Endothelial cell of umbilical vein (primary cell): ENCODE measurements around the gene MICAL3. TPM values are rescaled to one million over a fixed set of nuclear protein-coding genes. Genes with fewer than 3 reads are reported as not detected.

ENCODE experiments used
- BruUV-seq: library from RNA; stranded (reverse); fragments of 400-500 nt; replicated peaks from 2 replicates; lab custom pipeline; 2021; lab: Mats Ljungman, UMichigan
- CTCF ChIA-PET: fragments of 300-600, 350-600 bp; sonication (Branson Sonifier 250); formaldehyde crosslinking; loops from one replicate; lab custom pipeline; 2021; ENCODE audit warnings: antibody characterized with exemption, inconsistent platforms; lab: Charles Lee
- POLR2A ChIA-PET: fragments of 300-600, 350-600 bp; sonication (Branson Sonifier 250); formaldehyde crosslinking; loops from one replicate; lab custom pipeline; 2021; ENCODE audit warnings: antibody characterized with exemption, inconsistent platforms; lab: Charles Lee
- DNase-seq: peaks from one replicate; pipeline ENCODE4 v3.0.0-alpha.2; 2011; ENCODE audit warnings: low read depth, low spot score
- FAIRE-seq: peaks from 2 replicates; lab custom pipeline; 2011; peaks lifted over from hg19 to GRCh38; lab: Jason Lieb, UNC
- H2AFZ ChIP-seq: 2 replicates; pipeline ENCODE4 v1.6.0; 2012; ENCODE audit warnings: low read depth, low read length, control low read depth, inconsistent platforms
- H3K27ac ChIP-seq: 2 replicates; pipeline ENCODE4 v1.5.1; 2011; ENCODE audit warnings: low read depth, mild to moderate bottlenecking, control low read depth, low read length, moderate library complexity; ENCODE audit not compliant: insufficient read depth
- H3K27me3 ChIP-seq, 2 experiments: 2 replicates each; pipeline versions ENCODE4 v1.6.0 to v1.6.1; 2011; ENCODE audit warnings: low read length in 2 of 2, mixed read lengths in 1 of 2; ENCODE audit not compliant: control insufficient read depth in 2 of 2, insufficient read depth in 2 of 2
- H3K36me3 ChIP-seq, 2 experiments: 2 replicates in 1 of 2; 3 replicates in 1 of 2; pipeline ENCODE4 v1.5.1; 2011; ENCODE audit warnings: low read length in 2 of 2, mild to moderate bottlenecking in 1 of 2, moderate library complexity in 1 of 2; ENCODE audit not compliant: control insufficient read depth in 2 of 2, insufficient read depth in 2 of 2; ENCODE audit errors: extremely low read depth in 1 of 2
- H3K4me1 ChIP-seq: 3 replicates; pipeline ENCODE4 v1.5.1; 2011; ENCODE audit warnings: mild to moderate bottlenecking, low read length; ENCODE audit not compliant: control insufficient read depth, insufficient read depth; ENCODE audit errors: extremely low read depth
- H3K4me2 ChIP-seq: 2 replicates; pipeline ENCODE4 v1.6.1; 2011; ENCODE audit warnings: low read length, control low read depth, mixed read lengths; ENCODE audit not compliant: insufficient read depth
- H3K4me3 ChIP-seq, 3 experiments: fragments of 200-600 bp in 1 of 3; sonication (generic), shearing (Covaris generic) in 1 of 3; replicated peaks in 1 of 3; 2 replicates each; pipeline ENCODE4 v1.5.1; 2011 to 2016; ENCODE audit warnings: control low read depth in 3 of 3, low read length in 3 of 3, mild to moderate bottlenecking in 2 of 3, inconsistent platforms in 1 of 3, low read depth in 1 of 3, moderate library complexity in 1 of 3; ENCODE audit not compliant: insufficient read depth in 1 of 3
- H3K79me2 ChIP-seq: 2 replicates; pipeline ENCODE4 v1.6.0; 2012; ENCODE audit warnings: low read length, inconsistent platforms; ENCODE audit not compliant: control insufficient read depth, insufficient read depth
- H3K9ac ChIP-seq: replicated peaks from 2 replicates; pipeline ENCODE3; 2011; ENCODE audit warnings: low read length, control low read depth; ENCODE audit not compliant: insufficient read depth; ENCODE audit errors: extremely low read depth
- H3K9me1 ChIP-seq: replicated peaks from 3 replicates; pipeline ENCODE4 v1.6.0; 2011; ENCODE audit warnings: mild to moderate bottlenecking, low read length; ENCODE audit not compliant: control insufficient read depth, insufficient read depth; ENCODE audit errors: extremely low read depth
- H3K9me3 ChIP-seq: replicated peaks from 2 replicates; pipeline ENCODE4 v1.5.1; 2012; ENCODE audit warnings: low read length, inconsistent platforms; ENCODE audit not compliant: control insufficient read depth, insufficient read depth
- H4K20me1 ChIP-seq: replicated peaks from 2 replicates; pipeline ENCODE3; 2011; ENCODE audit warnings: mild to moderate bottlenecking, low read length; ENCODE audit not compliant: control insufficient read depth, insufficient read depth; ENCODE audit errors: extremely low read depth
- CTCF ChIP-seq, 2 donors: IDR thresholded peaks; 1 replicate in 1 of 2; 2 replicates in 1 of 2; pipeline ENCODE4 v1.5.1; 2011; ENCODE audit warnings: low read length in 2 of 2, mild to moderate bottlenecking in 2 of 2, moderate library complexity in 2 of 2, control low read depth in 1 of 2, inconsistent platforms in 1 of 2, low read depth in 1 of 2; ENCODE audit not compliant: insufficient read depth in 1 of 2; ENCODE audit errors: extremely low read depth in 1 of 2
- EZH2 ChIP-seq: IDR thresholded peaks from 2 replicates; pipeline ENCODE4 v1.6.1; 2012; ENCODE audit warnings: borderline replicate concordance, low read depth, mild to moderate bottlenecking, moderate library complexity, low read length, inconsistent platforms; ENCODE audit not compliant: severe bottlenecking
- FOS ChIP-seq: IDR thresholded peaks from 2 replicates; pipeline ENCODE4 v1.6.1; 2011; ENCODE audit warnings: mild to moderate bottlenecking, low read length, moderate library complexity, borderline replicate concordance; ENCODE audit not compliant: insufficient read depth
- GATA2 ChIP-seq: IDR thresholded peaks from 2 replicates; pipeline ENCODE4 v1.7.0; 2011; ENCODE audit warnings: low read depth, mild to moderate bottlenecking, moderate library complexity, mixed read lengths, low read length; ENCODE audit not compliant: insufficient read length, insufficient read depth
- JUN ChIP-seq: IDR thresholded peaks from 2 replicates; pipeline ENCODE4 v1.6.1; 2011; ENCODE audit warnings: borderline replicate concordance, low read depth; ENCODE audit not compliant: insufficient read length, insufficient read depth
- MAX ChIP-seq: IDR thresholded peaks from 2 replicates; pipeline ENCODE4 v1.6.1; 2011; ENCODE audit not compliant: insufficient read depth, insufficient read length
- MYC ChIP-seq: IDR thresholded peaks from one replicate; pipeline ENCODE4 v1.6.1; 2011; ENCODE audit warnings: mild to moderate bottlenecking, low read depth, low read length
- POLR2A ChIP-seq: IDR thresholded peaks from 2 replicates; pipeline ENCODE4 v1.6.1; 2012; ENCODE audit warnings: low read depth, mild to moderate bottlenecking, control low read depth, low read length
- POLR2AphosphoS5 ChIP-seq: IDR thresholded peaks from 2 replicates; pipeline ENCODE4 v1.6.1; 2012; ENCODE audit warnings: low read depth, mild to moderate bottlenecking, control low read depth, low read length, moderate library complexity; ENCODE audit not compliant: insufficient read depth
- dilution Hi-C: fragments of 300-500 bp; cut with MboI; formaldehyde crosslinking; loops from one replicate; pipeline ENCODE4 v1.15.0; 2019; ENCODE audit warnings: low sequenced_read_pairs; ENCODE audit not compliant: extremely low pct_ligation_motif_present
- intact Hi-C: fragments of 100-400 bp; cut with micrococcal nuclease; formaldehyde crosslinking; loops from one replicate; pipeline ENCODE4 v1.10.0; 2022
- polyA plus RNA-seq, 4 experiments: library from polyadenylated mRNA; depleted of rRNA in 3 of 4; stranded (reverse) in 3 of 4; unstranded in 1 of 4; fragments of >200 nt; gene quantifications; 2 replicates each; pipeline versions ENCODE4 v1.2.1 to v1.2.3, GENCODE V29; 2011 to 2012; ENCODE audit warnings: missing spikeins in 1 of 4
- total RNA-seq: library from RNA; stranded (reverse); gene quantifications from 2 replicates; pipeline ENCODE4 v1.2.3, GENCODE V29; 2021

Gene MICAL3
- total and polyA plus RNA-seq, 2 donors (not counting 3 experiments of a cell fraction or from before 2014, with no cell fraction given) = 14.5 to 63.7 TPM

- no peak overlapping the region for H3K4me3 ChIP-seq
Measured at GRCh38 chr22:17911312-17911705, 113.1 kb downstream of the MICAL3 start.

More at GRCh38 chr22:17911312-17911705, 113.1 kb downstream of the MICAL3 start:
- TF ChIP-seq CTCF (IDR thresholded peaks at IDR 0.05; ENCODE audit: extremely low read depth in 1 of 2, insufficient read depth in 1 of 2, low read depth in 1 of 2, low read length in 2 of 2) (no peak), POLR2AphosphoS5 (no peak), MYC (no peak), EZH2 (no peak), MAX (no peak), GATA2 (no peak), POLR2A (no peak), FOS (no peak), JUN (no peak)
- Histone ChIP-seq H3K4me2 (peak overlapping the region; percentile 1), H3K27ac (peak overlapping the region; percentile 69), H2AFZ (no peak overlapping the region), H3K9ac (no peak overlapping the region), H3K27me3 (no peaks in the 10 kb centered on the region), H3K9me1 (no peaks in the 10 kb centered on the region), H3K36me3 (peaks cover 0 to 4% of the 10 kb centered on the region in 2 experiments), H3K9me3 (no peaks in the 10 kb centered on the region), H3K4me1 (peaks cover 20% of the 10 kb centered on the region), H4K20me1 (no peaks in the 10 kb centered on the region), H3K79me2 (peaks cover 45% of the 10 kb centered on the region)
- no TSS peak for BruUV-seq
- no peak for FAIRE-seq
- intact Hi-C loops (loop anchor here (1.0 kb wide), 2 partner anchors 61 to 90 kb away; no protein-coding TSS in a partner anchor), dilution Hi-C loops (no loop called here)
- ChIA-PET POLR2A (interaction anchor here (0.6 kb wide), 1 partner anchor 18 kb away, joined by 6 read pairs; no protein-coding TSS in a partner anchor), CTCF (interaction anchor here (1.4 to 4.4 kb wide), 10 partner anchors 9 to 164 kb away, joined by 3 to 44 read pairs (median 6); partner anchors contain the start of gene MICAL3)
- no peak for DNase-seq
